Stimulated activated CD4-positive, alpha-beta T cell treated with anti-CD3 and anti-CD28 coated beads, Interleukin-1b, Interleukin-23, amount 100 ng/mL, for 48 hours (primary cell): ENCODE data around the gene HNRNPF.
"Not testable (repeated sequence)": the region's sequence is repeated elsewhere in the genome, so short reads cannot be mapped to it uniquely, and the experiment has no call there.

Experiments
- DNase-seq: peaks from one replicate; pipeline ENCODE4 v3.0.0-alpha.2; 2020

The HNRNPF gene

GRCh38 chr10:43396061-43396927, 12.7 kb downstream of the HNRNPF start:
- peak; percentile 83 for DNase-seq

GRCh38 chr10:43395571-43396060, 13.4 kb downstream of the HNRNPF start:
- DNase-seq: peak; percentile 36

GRCh38 chr10:43394868-43395267, 14.1 kb downstream of the HNRNPF start:
- no peak for DNase-seq

GRCh38 chr10:43393606-43394360, 15.2 kb downstream of the HNRNPF start:
- no peak for DNase-seq

- DNase-seq: not testable (repeated sequence)
Measured at GRCh38 chr10:43393186-43393585, 15.8 kb downstream of the HNRNPF start.

GRCh38 chr10:43392748-43393147, 16.2 kb downstream of the HNRNPF start:
- DNase-seq: no peak

- DNase-seq: no peak
Measured at GRCh38 chr10:43391496-43391895, 17.5 kb downstream of the HNRNPF start.

GRCh38 chr10:43390759-43391158, 18.2 kb downstream of the HNRNPF start:
- no peak for DNase-seq

GRCh38 chr10:43390333-43390732, 18.7 kb downstream of the HNRNPF start:
- no peak for DNase-seq

- no peak for DNase-seq
Measured at GRCh38 chr10:43389867-43390266, 19.1 kb downstream of the HNRNPF start.

GRCh38 chr10:43387678-43388032, 21.3 kb downstream of the HNRNPF start:
- DNase-seq: no peak

- DNase-seq: no peak
Measured at GRCh38 chr10:43386981-43387677, 21.9 kb downstream of the HNRNPF start.

GRCh38 chr10:43386549-43386948, 22.4 kb downstream of the HNRNPF start:
- no peak for DNase-seq

- no peak for DNase-seq
Measured at GRCh38 chr10:43385412-43386004, 23.5 kb downstream of the HNRNPF start.

- no peak for DNase-seq
Measured at GRCh38 chr10:43384252-43385221, 24.4 kb downstream of the HNRNPF start.

- DNase-seq: no peak
Measured at GRCh38 chr10:43383204-43383971, 25.6 kb downstream of the HNRNPF start.

GRCh38 chr10:43380610-43381222, 28.3 kb downstream of the HNRNPF start:
- no peak for DNase-seq

GRCh38 chr10:43377424-43377883, 31.5 kb downstream of the HNRNPF start:
- no peak for DNase-seq

- DNase-seq: no peak
Measured at GRCh38 chr10:43376828-43377423, 32.1 kb downstream of the HNRNPF start.
